NCI-H2081 treated with DMSO at 0.1 percent for 48 hours (cell line): ENCODE data around the gene DPYSL3.
"Not testable (repeated sequence)": the region's sequence is repeated elsewhere in the genome, so short reads cannot be mapped to it uniquely, and the experiment has no call there.

Source experiments
- DNase-seq: peaks from one replicate; lab custom pipeline; 2025; lab: John Stamatoyannopoulos, UW

DPYSL3 gene

GRCh38 chr5:147369742-147370374, 140.0 kb downstream of the DPYSL3 start:
- no peak for DNase-seq

DNA sequence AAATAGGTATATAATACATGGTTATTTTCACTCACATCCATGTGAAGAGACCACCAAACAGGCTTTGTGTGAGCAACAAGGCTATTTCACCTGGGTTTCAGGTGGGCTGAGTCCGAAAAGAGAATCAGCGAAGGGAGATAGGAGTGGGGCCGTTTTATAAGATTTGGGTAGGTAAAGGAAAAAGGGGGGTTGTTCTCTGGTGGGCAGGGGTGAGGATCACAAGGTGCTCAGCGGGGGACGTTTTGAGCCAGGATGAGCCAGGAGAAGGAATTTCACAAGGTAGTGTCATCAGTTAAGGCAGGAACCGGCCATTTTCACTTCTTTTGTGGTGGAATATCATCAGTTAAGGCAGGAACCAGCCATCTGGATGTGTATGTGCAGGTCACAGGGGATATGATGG, 142.5 kb downstream of the DPYSL3 start:
- DNase-seq = not testable (repeated sequence)

- no peak for DNase-seq
Measured at GRCh38 chr5:147361441-147362175, 148.3 kb downstream of the DPYSL3 start.

DNA sequence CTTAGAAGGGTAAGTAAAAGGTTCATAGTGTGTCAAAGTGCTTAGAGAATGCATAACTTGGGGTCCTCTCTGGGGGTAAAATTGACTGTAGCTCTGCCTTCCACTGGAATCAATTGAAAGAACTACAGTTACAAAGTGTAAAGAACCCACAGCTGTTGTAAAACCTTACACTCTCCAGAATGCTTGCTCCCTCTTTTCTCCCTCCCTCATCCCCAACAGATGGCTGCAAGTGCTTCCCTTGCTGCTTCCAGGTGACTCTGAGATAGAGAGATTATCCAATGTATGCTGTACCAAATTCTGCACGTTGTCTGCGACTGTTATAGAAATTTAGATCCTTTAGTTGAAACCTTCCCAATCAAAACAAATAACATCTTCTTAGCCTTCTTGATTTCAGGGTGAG, 149.1 kb downstream of the DPYSL3 start:
- DNase-seq = no peak

DNA sequence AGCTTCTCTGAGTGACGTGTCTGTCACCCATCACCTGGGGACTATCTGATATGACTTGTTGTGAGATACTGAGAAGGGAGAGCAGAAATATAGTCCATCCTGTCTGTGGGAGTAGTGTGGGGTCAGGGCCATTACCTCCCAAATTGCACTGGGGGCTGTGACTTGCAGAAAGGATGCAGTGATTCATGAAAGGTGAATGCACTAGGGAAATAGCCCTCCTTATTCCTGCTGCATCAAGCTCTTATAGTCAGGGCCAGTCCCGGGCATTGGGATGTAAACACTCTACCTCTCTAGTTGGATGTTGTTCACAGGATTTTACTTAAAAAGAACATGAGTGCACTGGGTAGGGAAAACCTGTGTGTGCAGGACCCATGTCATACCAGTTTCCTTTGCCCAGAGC, 150.3 kb downstream of the DPYSL3 start:
- DNase-seq = no peak

- no peak for DNase-seq
Measured at GRCh38 chr5:147359101-147359500, 150.8 kb downstream of the DPYSL3 start.

DNA sequence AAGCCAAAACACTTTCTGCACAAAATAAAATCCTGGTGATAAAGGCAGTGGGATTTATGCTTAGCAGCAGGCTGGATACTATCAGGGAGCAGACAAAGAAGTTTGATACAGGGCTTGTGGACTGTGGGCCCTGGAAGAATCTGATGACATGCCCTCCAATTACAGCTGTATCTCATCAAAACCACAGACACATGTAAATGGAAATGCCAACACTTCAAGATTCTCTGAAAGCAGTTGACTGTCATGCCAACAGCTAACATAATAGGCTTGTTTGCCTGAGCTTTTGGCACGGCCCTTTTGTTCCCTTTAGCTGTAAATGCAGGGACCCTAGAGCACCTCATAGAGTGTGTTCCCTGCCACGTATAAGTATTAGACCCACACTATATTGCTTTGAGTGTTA, 160.6 kb downstream of the DPYSL3 start:
- DNase-seq = no peak

GRCh38 chr5:147348451-147348850, 161.4 kb downstream of the DPYSL3 start:
- no peak for DNase-seq

- no peak for DNase-seq
Measured at GRCh38 chr5:147348046-147348445, 161.8 kb downstream of the DPYSL3 start.

GRCh38 chr5:147346006-147346561, 163.8 kb downstream of the DPYSL3 start:
- DNase-seq = no peak

GRCh38 chr5:147344861-147345260, 165.0 kb downstream of the DPYSL3 start:
- DNase-seq = no peak

DNA sequence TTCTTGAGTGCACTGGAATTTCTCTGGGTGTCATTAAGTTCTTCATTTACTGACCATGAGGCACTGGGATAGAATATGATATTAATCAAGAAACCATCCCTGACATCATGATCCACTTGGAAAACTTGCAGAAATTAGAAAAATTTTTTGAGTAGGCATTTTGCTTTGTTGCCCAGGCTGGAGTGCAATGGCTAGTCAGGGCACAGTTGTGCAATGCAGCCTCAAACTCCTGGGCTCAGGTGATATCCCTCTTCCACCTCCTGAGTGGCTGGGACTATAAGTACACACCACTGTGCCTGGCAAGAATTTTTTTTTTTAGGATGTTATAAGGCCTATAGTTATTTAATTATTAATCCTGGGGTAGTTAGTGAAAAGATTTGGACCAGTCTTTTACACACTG, 168.5 kb downstream of the DPYSL3 start:
- no peak for DNase-seq

DNA sequence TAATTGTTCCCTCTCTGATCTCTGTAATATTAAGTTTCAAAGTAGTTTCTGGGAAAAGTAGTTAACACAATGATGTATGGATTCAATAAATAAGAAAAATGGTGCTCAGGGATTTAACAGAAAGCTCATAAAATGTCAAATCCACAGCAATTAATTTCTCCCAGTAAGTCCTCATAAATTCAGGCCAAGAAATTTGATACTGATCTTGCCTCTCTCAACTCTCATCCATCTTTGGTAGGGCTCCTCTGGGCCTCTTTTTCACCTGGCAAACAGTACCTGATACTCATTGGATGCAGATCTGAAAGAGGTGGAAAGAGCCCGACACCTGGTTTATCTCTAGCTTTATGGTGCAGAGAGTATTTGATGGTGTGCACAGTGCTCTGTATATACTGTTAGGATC, 168.9 kb downstream of the DPYSL3 start:
- DNase-seq = no peak
